Hepatocyte (in vitro differentiated cells): ENCODE data around the gene TRPV2.

ENCODE experiments used
- EZH2 ChIP-seq: fragments of 200-600 bp; sonication (generic); IDR thresholded peaks from 2 replicates; pipeline ENCODE4 v1.6.1; 2016; ENCODE audit warnings: antibody characterized with exemption, mild to moderate bottlenecking, borderline replicate concordance
- EZH2phosphoT487 ChIP-seq: fragments of 200-600 bp; sonication (generic); IDR thresholded peaks from one replicate; pipeline ENCODE4 v1.6.1; 2018; ENCODE audit warnings: antibody characterized with exemption, mild to moderate bottlenecking, low read depth, moderate library complexity; ENCODE audit not compliant: unreplicated experiment, severe bottlenecking
- TF ChIP-seq, protein P1 (sequence below): fragments of 200-600 bp; sonication (generic); IDR thresholded peaks from 2 replicates; pipeline ENCODE4 v1.5.1; 2016; ENCODE audit warnings: antibody characterized with exemption, mild to moderate bottlenecking; ENCODE audit not compliant: poor library complexity

DNA sequence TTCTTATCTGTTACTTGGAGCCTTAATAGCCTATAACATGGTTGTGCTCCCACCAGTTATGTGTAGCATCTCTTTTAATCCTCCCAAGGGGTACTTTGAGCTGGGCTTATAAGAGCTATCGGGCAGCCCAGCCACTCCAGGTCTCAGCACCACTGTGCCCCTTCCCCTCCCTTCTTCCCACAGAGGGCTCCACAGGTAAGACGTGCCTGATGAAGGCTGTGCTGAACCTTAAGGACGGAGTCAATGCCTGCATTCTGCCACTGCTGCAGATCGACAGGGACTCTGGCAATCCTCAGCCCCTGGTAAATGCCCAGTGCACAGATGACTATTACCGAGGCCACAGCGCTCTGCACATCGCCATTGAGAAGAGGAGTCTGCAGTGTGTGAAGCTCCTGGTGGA is 7.0 kb downstream of the TRPV2 start:
- TF ChIP-seq, protein P1, sequence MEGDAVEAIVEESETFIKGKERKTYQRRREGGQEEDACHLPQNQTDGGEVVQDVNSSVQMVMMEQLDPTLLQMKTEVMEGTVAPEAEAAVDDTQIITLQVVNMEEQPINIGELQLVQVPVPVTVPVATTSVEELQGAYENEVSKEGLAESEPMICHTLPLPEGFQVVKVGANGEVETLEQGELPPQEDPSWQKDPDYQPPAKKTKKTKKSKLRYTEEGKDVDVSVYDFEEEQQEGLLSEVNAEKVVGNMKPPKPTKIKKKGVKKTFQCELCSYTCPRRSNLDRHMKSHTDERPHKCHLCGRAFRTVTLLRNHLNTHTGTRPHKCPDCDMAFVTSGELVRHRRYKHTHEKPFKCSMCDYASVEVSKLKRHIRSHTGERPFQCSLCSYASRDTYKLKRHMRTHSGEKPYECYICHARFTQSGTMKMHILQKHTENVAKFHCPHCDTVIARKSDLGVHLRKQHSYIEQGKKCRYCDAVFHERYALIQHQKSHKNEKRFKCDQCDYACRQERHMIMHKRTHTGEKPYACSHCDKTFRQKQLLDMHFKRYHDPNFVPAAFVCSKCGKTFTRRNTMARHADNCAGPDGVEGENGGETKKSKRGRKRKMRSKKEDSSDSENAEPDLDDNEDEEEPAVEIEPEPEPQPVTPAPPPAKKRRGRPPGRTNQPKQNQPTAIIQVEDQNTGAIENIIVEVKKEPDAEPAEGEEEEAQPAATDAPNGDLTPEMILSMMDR: no peak
- TF ChIP-seq EZH2: no peak
- TF ChIP-seq EZH2phosphoT487: no peak
